B cell (primary cell): ENCODE results near the gene FAM76A.

ENCODE experiments used
- CTCF ChIP-seq: fragments of 200-600 bp; IDR thresholded peaks from one replicate; pipeline ENCODE4 v1.8.0; 2022; ENCODE audit warnings: antibody characterized with exemption, mild to moderate bottlenecking
- EZH2 ChIP-seq: IDR thresholded peaks from 2 replicates; pipeline ENCODE4 v1.6.1; 2012; ENCODE audit warnings: borderline replicate concordance, low read depth, mild to moderate bottlenecking, moderate library complexity, low read length; ENCODE audit not compliant: insufficient read depth, poor library complexity, severe bottlenecking

GRCh38 chr1:27724961-27725373 is 794 bp upstream of the FAM76A start:
- TF ChIP-seq CTCF, result no peak
- no peak for TF ChIP-seq EZH2
